ENCODE data around the gene TMEM132D.

The TMEM132D gene

GRCh38 chr12:129717438-129717837, 186.4 kb downstream of the TMEM132D start:
- DNase-seq, result no peak

GRCh38 chr12:129716825-129717224, 187.0 kb downstream of the TMEM132D start:
- DNase-seq, result no peak

- no peak for DNase-seq
These were observed 197.1 kb downstream of the TMEM132D start for GRCh38 chr12:129706716-129707115.

GRCh38 chr12:129704232-129704830, 199.5 kb downstream of the TMEM132D start:
- DNase-seq, result no peak

- DNase-seq, result no peak
These were observed 202.2 kb downstream of the TMEM132D start for GRCh38 chr12:129701631-129702101.

GRCh38 chr12:129700036-129700435, 203.8 kb downstream of the TMEM132D start:
- no peak for DNase-seq

- no peak for DNase-seq
These were observed 206.9 kb downstream of the TMEM132D start for GRCh38 chr12:129696926-129697325.

- DNase-seq, result no peak
These were observed 207.4 kb downstream of the TMEM132D start for GRCh38 chr12:129696405-129696804.

GRCh38 chr12:129693731-129694130, 210.1 kb downstream of the TMEM132D start:
- no peak for DNase-seq

- DNase-seq, result no peak
These were observed 216.1 kb downstream of the TMEM132D start for GRCh38 chr12:129687731-129688130.

- DNase-seq, result no peak
These were observed 222.0 kb downstream of the TMEM132D start for GRCh38 chr12:129681830-129682229.

- DNase-seq, result no peak
These were observed 222.7 kb downstream of the TMEM132D start for GRCh38 chr12:129681151-129681550.

- DNase-seq, result no peak
These were observed 227.4 kb downstream of the TMEM132D start for GRCh38 chr12:129676411-129676810.

- no peak for DNase-seq
These were observed 227.9 kb downstream of the TMEM132D start for GRCh38 chr12:129675947-129676346.

GRCh38 chr12:129675496-129675895, 228.3 kb downstream of the TMEM132D start:
- DNase-seq, result no peak

- no peak for DNase-seq
These were observed 230.0 kb downstream of the TMEM132D start for GRCh38 chr12:129673806-129674205.

GRCh38 chr12:129672110-129672509, 231.7 kb downstream of the TMEM132D start:
- no peak for DNase-seq

GRCh38 chr12:129670256-129670920, 233.4 kb downstream of the TMEM132D start:
- no peak for DNase-seq

GRCh38 chr12:129665414-129665813, 238.4 kb downstream of the TMEM132D start:
- DNase-seq, result no peak

GRCh38 chr12:129662234-129662633, 241.6 kb downstream of the TMEM132D start:
- no peak for DNase-seq

GRCh38 chr12:129660946-129661345, 242.9 kb downstream of the TMEM132D start:
- no peak for DNase-seq

- DNase-seq, result no peak
These were observed 243.7 kb downstream of the TMEM132D start for GRCh38 chr12:129659961-129660622.

- no peak for DNase-seq
These were observed 246.6 kb downstream of the TMEM132D start for GRCh38 chr12:129657179-129657578.

- no peak for DNase-seq
These were observed 251.9 kb downstream of the TMEM132D start for GRCh38 chr12:129651951-129652350.
